HEK293 (cell line): ENCODE data around the gene MLEC.

ENCODE experiments used
- CTCF ChIA-PET: fragments of 350-600 bp; formaldehyde crosslinking; extraction: SDS; loops from one replicate; lab custom pipeline; 2021; ENCODE audit warnings: antibody characterized with exemption; lab: Yijun Ruan, JAX
- POLR2A ChIA-PET: fragments of 300-600 bp; formaldehyde crosslinking; extraction: SDS; loops from one replicate; lab custom pipeline; 2020; ENCODE audit warnings: antibody characterized with exemption, inconsistent platforms; lab: Yijun Ruan, JAX
- H3K27ac ChIP-seq: fragments of 200-500 bp; sonication (Bioruptor generic); 2 replicates; pipeline ENCODE4 v1.5.1; 2014; ENCODE audit warnings: low read depth, low read length, control low read depth, inconsistent platforms; ENCODE audit errors: extremely low read depth
- H3K36me3 ChIP-seq, 2 experiments: fragments of 200-500 bp in 1 of 2; sonication (Bioruptor generic) in 1 of 2; 1 replicate in 1 of 2; 2 replicates in 1 of 2; pipeline ENCODE4 v1.5.1; 2014 to 2017; ENCODE audit warnings: inconsistent platforms in 2 of 2, low read length in 2 of 2; ENCODE audit not compliant: control insufficient read depth in 2 of 2, insufficient read depth in 1 of 2
- H3K4me1 ChIP-seq: fragments of 200-500 bp; sonication (Bioruptor generic); 2 replicates; pipeline ENCODE4 v1.5.1; 2014; ENCODE audit warnings: mild to moderate bottlenecking, low read length, inconsistent platforms; ENCODE audit not compliant: control insufficient read depth, insufficient read depth
- H3K4me3 ChIP-seq: 2 replicates; pipeline ENCODE4 v1.5.1; 2011; ENCODE audit warnings: low read depth, mild to moderate bottlenecking, control low read depth, low read length, moderate library complexity
- H3K9me3 ChIP-seq: fragments of 200-500 bp; sonication (Bioruptor generic); 2 replicates; pipeline ENCODE4 v1.5.1; 2014; ENCODE audit warnings: low read depth, low read length, inconsistent platforms; ENCODE audit not compliant: control insufficient read depth, insufficient read depth
- EGR2 ChIP-seq: fragments of 450-650 bp; formaldehyde crosslinking; IDR thresholded peaks from 2 replicates; pipeline ENCODE4 v1.5.1; 2016; ENCODE audit warnings: low read depth, missing biosample characterization, missing genetic modification characterization
- GLI2 ChIP-seq: fragments of 450-650 bp; formaldehyde crosslinking; IDR thresholded peaks from 2 replicates; pipeline ENCODE4; 2017; ENCODE audit warnings: missing biosample characterization, missing genetic modification characterization, low read depth, borderline replicate concordance
- GLIS2 ChIP-seq: fragments of 450-650 bp; formaldehyde crosslinking; IDR thresholded peaks from 2 replicates; pipeline ENCODE4 v1.5.1; 2016; ENCODE audit warnings: missing biosample characterization, missing genetic modification characterization
- IKZF3 ChIP-seq: fragments of 450-650 bp; IDR thresholded peaks from 2 replicates; pipeline ENCODE4 v1.5.0; 2018; ENCODE audit warnings: missing biosample characterization, mild to moderate bottlenecking, missing genetic modification characterization, moderate library complexity
- KLF10 ChIP-seq: fragments of 450-650 bp; IDR thresholded peaks from 2 replicates; pipeline ENCODE4 v1.5.1; 2018; ENCODE audit warnings: missing biosample characterization, mild to moderate bottlenecking, missing genetic modification characterization
- KLF9 ChIP-seq: fragments of 450-650 bp; formaldehyde crosslinking; IDR thresholded peaks from 2 replicates; pipeline ENCODE4 v1.5.1; 2016; ENCODE audit warnings: missing biosample characterization, missing genetic modification characterization, low read depth
- PRDM10 ChIP-seq: fragments of 450-650 bp; formaldehyde crosslinking; IDR thresholded peaks from 2 replicates; pipeline ENCODE4 v1.5.1; 2016; ENCODE audit warnings: missing biosample characterization, missing genetic modification characterization
- SALL2 ChIP-seq: fragments of 450-650 bp; formaldehyde crosslinking; IDR thresholded peaks from 2 replicates; pipeline ENCODE4 v1.5.0; 2017; ENCODE audit warnings: missing biosample characterization, mild to moderate bottlenecking, missing genetic modification characterization, borderline replicate concordance
- SP2 ChIP-seq: fragments of 450-650 bp; formaldehyde crosslinking; IDR thresholded peaks from 2 replicates; pipeline ENCODE4 v1.5.1; 2016; ENCODE audit warnings: missing biosample characterization, missing genetic modification characterization
- SP3 ChIP-seq: fragments of 450-650 bp; formaldehyde crosslinking; IDR thresholded peaks from 2 replicates; pipeline ENCODE4 v1.5.1; 2016; ENCODE audit warnings: missing biosample characterization, missing genetic modification characterization
- YY1 ChIP-seq: fragments of 450-650 bp; formaldehyde crosslinking; IDR thresholded peaks from 2 replicates; pipeline ENCODE4 v1.5.1; 2018; ENCODE audit warnings: missing biosample characterization, missing genetic modification characterization
- YY2 ChIP-seq: fragments of 450-650 bp; formaldehyde crosslinking; IDR thresholded peaks from 2 replicates; pipeline ENCODE4 v1.5.1; 2016; ENCODE audit warnings: missing biosample characterization, missing genetic modification characterization
- ZBTB17 ChIP-seq: fragments of 450-650 bp; formaldehyde crosslinking; IDR thresholded peaks from 2 replicates; pipeline ENCODE4 v1.5.1; 2016; ENCODE audit warnings: missing biosample characterization, missing genetic modification characterization
- ZBTB20 ChIP-seq: fragments of 450-650 bp; formaldehyde crosslinking; IDR thresholded peaks from 2 replicates; pipeline ENCODE4 v1.5.1; 2016; ENCODE audit warnings: missing biosample characterization, missing genetic modification characterization
- ZEB2 ChIP-seq: fragments of 450-650 bp; formaldehyde crosslinking; IDR thresholded peaks from 2 replicates; pipeline ENCODE4 v1.5.1; 2016; ENCODE audit warnings: missing biosample characterization, missing genetic modification characterization
- ZFHX2 ChIP-seq: fragments of 450-650 bp; formaldehyde crosslinking; conservative IDR thresholded peaks from 2 replicates; pipeline ENCODE4 v1.5.1; 2016; ENCODE audit warnings: missing biosample characterization, missing genetic modification characterization
- ZNF2 ChIP-seq: fragments of 450-650 bp; formaldehyde crosslinking; IDR thresholded peaks from 2 replicates; pipeline ENCODE4 v1.5.1; 2016; ENCODE audit warnings: missing biosample characterization, missing genetic modification characterization
- ZNF26 ChIP-seq: fragments of 450-650 bp; formaldehyde crosslinking; IDR thresholded peaks from 2 replicates; pipeline ENCODE4 v1.5.1; 2016; ENCODE audit warnings: missing biosample characterization, missing genetic modification characterization
- ZNF311 ChIP-seq: fragments of 450-650 bp; formaldehyde crosslinking; IDR thresholded peaks from 2 replicates; pipeline ENCODE4 v1.5.1; 2017; ENCODE audit warnings: missing biosample characterization, missing genetic modification characterization, borderline replicate concordance
- ZNF335 ChIP-seq: fragments of 450-650 bp; formaldehyde crosslinking; conservative IDR thresholded peaks from 2 replicates; pipeline ENCODE4 v1.5.1; 2016; ENCODE audit warnings: missing biosample characterization, missing genetic modification characterization
- ZNF354C ChIP-seq: fragments of 450-650 bp; formaldehyde crosslinking; IDR thresholded peaks from 2 replicates; pipeline ENCODE4 v1.5.1; 2016; ENCODE audit warnings: missing biosample characterization, missing genetic modification characterization, low read depth, borderline replicate concordance
- ZNF548 ChIP-seq: fragments of 450-650 bp; formaldehyde crosslinking; IDR thresholded peaks from 2 replicates; pipeline ENCODE4 v1.5.1; 2016; ENCODE audit warnings: missing biosample characterization, missing genetic modification characterization
- ZNF549 ChIP-seq: fragments of 450-650 bp; IDR thresholded peaks from 2 replicates; pipeline ENCODE4 v1.5.1; 2018; ENCODE audit warnings: missing biosample characterization, missing genetic modification characterization, mild to moderate bottlenecking, inconsistent platforms, moderate library complexity
- ZNF561 ChIP-seq: fragments of 450-650 bp; IDR thresholded peaks from 2 replicates; pipeline ENCODE4 v1.5.1; 2018; ENCODE audit warnings: missing biosample characterization, missing genetic modification characterization, borderline replicate concordance
- ZNF596 ChIP-seq: fragments of 450-650 bp; IDR thresholded peaks from 2 replicates; pipeline ENCODE4 v1.5.0; 2018; ENCODE audit warnings: missing biosample characterization, mild to moderate bottlenecking, missing genetic modification characterization, moderate library complexity
- ZNF660 ChIP-seq: fragments of 450-650 bp; IDR thresholded peaks from 2 replicates; pipeline ENCODE4 v1.5.1; 2018; ENCODE audit warnings: missing biosample characterization, mild to moderate bottlenecking, missing genetic modification characterization
- ZNF768 ChIP-seq: fragments of 450-650 bp; formaldehyde crosslinking; IDR thresholded peaks from 2 replicates; pipeline ENCODE4 v1.5.1; 2018; ENCODE audit warnings: missing biosample characterization, mild to moderate bottlenecking, missing genetic modification characterization
- TF ChIP-seq, protein P1 (sequence below): fragments of 450-650 bp; formaldehyde crosslinking; IDR thresholded peaks from 2 replicates; pipeline ENCODE4; 2016; ENCODE audit warnings: missing biosample characterization, missing genetic modification characterization
- TF ChIP-seq, protein P2 (sequence below): fragments of 450-650 bp; formaldehyde crosslinking; IDR thresholded peaks from 2 replicates; pipeline ENCODE4 v1.5.1; 2016; ENCODE audit warnings: missing biosample characterization, missing genetic modification characterization

MLEC gene

DNA sequence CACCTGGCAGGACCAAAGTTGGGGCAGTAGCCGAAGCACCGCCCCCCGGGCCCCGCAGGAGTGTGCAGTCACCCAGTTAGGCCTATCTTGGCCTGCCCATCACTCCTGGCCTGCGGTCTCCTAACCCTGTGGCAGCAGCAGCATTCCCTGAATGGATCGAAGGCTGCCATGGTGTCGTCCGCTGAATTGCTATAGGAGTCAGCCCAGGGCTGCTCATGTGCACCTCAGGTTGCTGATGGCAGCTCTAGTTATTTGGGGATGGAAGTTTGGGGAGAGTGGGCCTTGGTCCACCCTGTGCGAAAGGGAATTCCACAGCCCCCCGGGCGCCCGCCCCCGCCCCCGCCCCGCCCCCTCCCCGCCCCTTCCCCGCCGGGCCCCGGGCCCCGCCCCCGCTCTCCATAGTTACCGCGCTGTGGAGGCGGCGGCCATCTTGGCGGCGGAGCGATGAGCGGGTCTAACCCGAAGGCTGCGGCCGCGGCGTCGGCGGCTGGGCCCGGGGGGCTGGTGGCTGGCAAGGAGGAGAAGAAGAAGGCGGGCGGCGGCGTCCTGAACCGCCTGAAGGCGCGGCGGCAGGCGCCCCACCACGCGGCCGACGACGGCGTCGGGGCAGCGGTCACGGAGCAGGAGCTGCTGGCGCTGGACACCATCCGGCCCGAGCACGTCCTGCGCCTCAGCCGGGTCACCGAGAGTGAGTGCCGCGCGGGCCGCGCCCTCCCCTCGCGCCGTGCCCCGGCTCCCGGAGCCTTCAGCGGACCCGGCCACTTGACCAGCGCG lies 23.3 kb downstream of the MLEC start, which contains the start of gene UNC119B:
TSS of gene UNC119B (plus strand) at position 428 of the 774 bp plus-strand sequence. CDS start at position 445, 17 bp downstream.
- peak within 1 kb of the TSS; percentile 77 for H3K4me3 ChIP-seq
- no peaks in the 10 kb centered on the region for H3K9me3 ChIP-seq
- H3K27ac ChIP-seq: peak within 1 kb of the TSS; percentile 91
- ChIA-PET CTCF (interaction anchor here (0.6 to 6.2 kb wide), 5 partner anchors 62 to 983 kb away, joined by 4 to 42 read pairs (median 5); partner anchors contain the start of gene POP5), POLR2A (interaction anchor here (1.1 to 2.2 kb wide), 5 partner anchors 12 to 129 kb away, joined by 3 to 9 read pairs (median 4); partner anchors contain the start of gene POP5)
- peaks cover 9 to 31% of the 10 kb centered on the region in 2 experiments; a peak in 2 of 3 replicates for H3K36me3 ChIP-seq
- peaks cover 3% of the 10 kb centered on the region; the same call in 1 of the 2 replicates for H3K4me1 ChIP-seq
- TF ChIP-seq ZNF335: peak; percentile 42
- TF ChIP-seq GLIS2: peak; percentile 27; the same call in 1 of the 2 replicates
- no peak for TF ChIP-seq ZNF354C (tag by site-specific recombination)
- peak; percentile 21; the same call in 1 of the 2 replicates for TF ChIP-seq ZNF768
- TF ChIP-seq ZNF548 (tag by site-specific recombination): no peak
- TF ChIP-seq, protein P1, sequence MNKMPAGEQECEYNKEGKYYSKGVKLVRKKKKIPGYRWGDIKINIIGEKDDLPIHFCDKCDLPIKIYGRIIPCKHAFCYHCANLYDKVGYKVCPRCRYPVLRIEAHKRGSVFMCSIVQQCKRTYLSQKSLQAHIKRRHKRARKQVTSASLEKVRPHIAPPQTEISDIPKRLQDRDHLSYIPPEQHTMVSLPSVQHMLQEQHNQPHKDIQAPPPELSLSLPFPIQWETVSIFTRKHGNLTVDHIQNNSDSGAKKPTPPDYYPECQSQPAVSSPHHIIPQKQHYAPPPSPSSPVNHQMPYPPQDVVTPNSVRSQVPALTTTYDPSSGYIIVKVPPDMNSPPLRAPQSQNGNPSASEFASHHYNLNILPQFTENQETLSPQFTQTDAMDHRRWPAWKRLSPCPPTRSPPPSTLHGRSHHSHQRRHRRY (tag by site-specific recombination): no peak
- TF ChIP-seq, protein P2, sequence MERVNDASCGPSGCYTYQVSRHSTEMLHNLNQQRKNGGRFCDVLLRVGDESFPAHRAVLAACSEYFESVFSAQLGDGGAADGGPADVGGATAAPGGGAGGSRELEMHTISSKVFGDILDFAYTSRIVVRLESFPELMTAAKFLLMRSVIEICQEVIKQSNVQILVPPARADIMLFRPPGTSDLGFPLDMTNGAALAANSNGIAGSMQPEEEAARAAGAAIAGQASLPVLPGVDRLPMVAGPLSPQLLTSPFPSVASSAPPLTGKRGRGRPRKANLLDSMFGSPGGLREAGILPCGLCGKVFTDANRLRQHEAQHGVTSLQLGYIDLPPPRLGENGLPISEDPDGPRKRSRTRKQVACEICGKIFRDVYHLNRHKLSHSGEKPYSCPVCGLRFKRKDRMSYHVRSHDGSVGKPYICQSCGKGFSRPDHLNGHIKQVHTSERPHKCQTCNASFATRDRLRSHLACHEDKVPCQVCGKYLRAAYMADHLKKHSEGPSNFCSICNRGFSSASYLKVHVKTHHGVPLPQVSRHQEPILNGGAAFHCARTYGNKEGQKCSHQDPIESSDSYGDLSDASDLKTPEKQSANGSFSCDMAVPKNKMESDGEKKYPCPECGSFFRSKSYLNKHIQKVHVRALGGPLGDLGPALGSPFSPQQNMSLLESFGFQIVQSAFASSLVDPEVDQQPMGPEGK: peak; percentile 54
- TF ChIP-seq ZBTB17 (tag by site-specific recombination): peak; percentile 65; the same call in 1 of the 2 replicates
- no peak for TF ChIP-seq SALL2 (tag by site-specific recombination)
- peak; percentile 54; the same call in 1 of the 2 replicates for TF ChIP-seq YY1 (tag by site-specific recombination)
- peak; percentile 47; the same call in 1 of the 2 replicates for TF ChIP-seq ZFHX2 (tag by site-specific recombination)
- TF ChIP-seq ZNF660: 0 out of 2 replicates have a peak, but pooled peaks have one; percentile 46
- TF ChIP-seq ZEB2: 0 out of 2 replicates have a peak, but pooled peaks have one; percentile 18
- peak; percentile 30; the same call in 1 of the 2 replicates for TF ChIP-seq ZNF561 (tag by site-specific recombination)
- TF ChIP-seq ZNF26 (tag by site-specific recombination): no peak
- TF ChIP-seq EGR2: 0 out of 2 replicates have a peak, but pooled peaks have one; percentile 18
- no peak for TF ChIP-seq ZNF2 (tag by site-specific recombination)
- TF ChIP-seq SP3: peak; percentile 79
- no peak for TF ChIP-seq GLI2 (tag by site-specific recombination)
- peak; percentile 55 for TF ChIP-seq SP2 (tag by site-specific recombination)
- peak; percentile 54 for TF ChIP-seq KLF9 (tag by site-specific recombination)
- TF ChIP-seq YY2 (tag by site-specific recombination): peak; percentile 46; the same call in 1 of the 2 replicates
- peak; percentile 88 for TF ChIP-seq ZBTB20 (tag by site-specific recombination)
- peak; percentile 88 for TF ChIP-seq PRDM10
- 0 out of 2 replicates have a peak, but pooled peaks have one; percentile 6 for TF ChIP-seq ZNF596 (tag by site-specific recombination)
- TF ChIP-seq KLF10 (tag by site-specific recombination): peak; percentile 94
- no peak for TF ChIP-seq ZNF311 (tag by site-specific recombination)
- TF ChIP-seq IKZF3: peak; percentile 64; the same call in 1 of the 2 replicates
- TF ChIP-seq ZNF549 (tag by site-specific recombination): no peak
